ENCODE measurements around the gene DGCR8.
A peak's percentile ranks its signal among the peaks of the same experiment; 100 is the strongest.

Gene DGCR8

GRCh38 chr22:20111045-20111688 lies 31.1 kb downstream of the DGCR8 start:
- DNase-seq: peak; percentile 40

- no peak for DNase-seq
These were observed 31.9 kb downstream of the DGCR8 start for GRCh38 chr22:20111689-20112622.

- no peak for DNase-seq
These were observed 32.8 kb downstream of the DGCR8 start for GRCh38 chr22:20112623-20113511.

- DNase-seq: no peak
These were observed 33.7 kb downstream of the DGCR8 start for GRCh38 chr22:20113551-20114310.

- no peak for DNase-seq
These were observed 34.8 kb downstream of the DGCR8 start for GRCh38 chr22:20114506-20115475.

- DNase-seq: no peak
These were observed 35.8 kb downstream of the DGCR8 start, which contains the start of gene RANBP1 for GRCh38 chr22:20115691-20116375. Gene RANBP1, plus strand, starts transcription at chr22:20116104. Its CDS starts 81 bp downstream, at chr22:20116185.

- no peak for DNase-seq
These were observed 36.4 kb downstream of the DGCR8 start for GRCh38 chr22:20116376-20116950.

- DNase-seq: peak; percentile 97
These were observed 37.1 kb downstream of the DGCR8 start, which contains the start of gene TRMT2A for GRCh38 chr22:20116951-20117632. Gene TRMT2A, minus strand, starts transcription at chr22:20117226. Its CDS starts 320 bp downstream, at chr22:20116906.

- DNase-seq: peak; percentile 29
These were observed 37.7 kb downstream of the DGCR8 start for GRCh38 chr22:20117633-20118299.

- no peak for DNase-seq
These were observed 38.4 kb downstream of the DGCR8 start for GRCh38 chr22:20118300-20119020.

- DNase-seq: no peak
These were observed 41.9 kb downstream of the DGCR8 start for GRCh38 chr22:20121856-20122415.

GRCh38 chr22:20123366-20124082 lies 43.5 kb downstream of the DGCR8 start:
- DNase-seq: no peak

- DNase-seq: no peak
These were observed 44.2 kb downstream of the DGCR8 start for GRCh38 chr22:20124083-20124787.

GRCh38 chr22:20125201-20126174 lies 45.4 kb downstream of the DGCR8 start:
- no peak for DNase-seq

Measured in CD4-positive, alpha-beta T cell treated with Interleukin-17A for 4 hours (primary cell).